Right lung (tissue), 10 donors: ENCODE measurements around the gene CKB. TPM values are rescaled to one million over a fixed set of nuclear protein-coding genes. Genes with fewer than 3 reads are reported as not detected.

Source experiments
- DNase-seq, 2 donors: peaks; one replicate each; pipeline ENCODE4 v3.0.0-alpha.2; 2013
- long read RNA-seq, 8 donors: transcript quantifications; one replicate each; lab custom pipeline, GENCODE V29; 2026
- polyA plus RNA-seq, 5 donors: library from polyadenylated mRNA; unstranded; fragments of 120-200 nt; gene quantifications; one replicate each; pipeline versions ENCODE4 v1.2.1 to v1.2.3, GENCODE V29; 2013; ENCODE audit warnings: inconsistent platforms in 1 of 5, low replicate concordance in 1 of 5; ENCODE audit not compliant: insufficient read length in 5 of 5, insufficient read depth in 1 of 5

The CKB gene
- 100 to 1,000 TPM; 127 to 392 (median 208) TPM for polyA plus RNA-seq
- long read RNA-seq, donor 1, transcript CKB-209 (3 exons, 803 nt): minor isoform, 32 of 235 reads
- long read RNA-seq, donor 1, transcript CKB-201 (8 exons, 1,709 nt): major isoform, 107 of 235 reads
- long read RNA-seq, donor 1, transcript CKB-202 (4 exons, 1,170 nt): minor isoform, 18 of 235 reads
- long read RNA-seq, donor 1, partial matches to known transcripts: 70 of 235 reads
- long read RNA-seq, donor 1, other reads (novel, unspliced or antisense): 0 of 235 reads
- long read RNA-seq, donor 2, transcript CKB-201 (8 exons, 1,709 nt): major isoform, 37 of 51 reads
- long read RNA-seq, donor 2, partial matches to known transcripts: 5 of 51 reads
- long read RNA-seq, donor 2, other reads (novel, unspliced or antisense): 0 of 51 reads
- long read RNA-seq, donor 3, transcript CKB-209 (3 exons, 803 nt): minor isoform, 16 of 186 reads
- long read RNA-seq, donor 3, transcript CKB-201 (8 exons, 1,709 nt): major isoform, 82 of 186 reads
- long read RNA-seq, donor 3, transcript CKB-210 (3 exons, 625 nt): minor isoform, 6 of 186 reads
- long read RNA-seq, donor 3, transcript CKB-202 (4 exons, 1,170 nt): minor isoform, 12 of 186 reads
- long read RNA-seq, donor 3, partial matches to known transcripts: 57 of 186 reads
- long read RNA-seq, donor 3, other reads (novel, unspliced or antisense): 6 of 186 reads
- long read RNA-seq, donor 4, transcript CKB-201 (8 exons, 1,709 nt): major isoform, 72 of 161 reads
- long read RNA-seq, donor 4, transcript CKB-209 (3 exons, 803 nt): minor isoform, 26 of 161 reads
- long read RNA-seq, donor 4, transcript CKB-202 (4 exons, 1,170 nt): minor isoform, 12 of 161 reads
- long read RNA-seq, donor 4, partial matches to known transcripts: 36 of 161 reads
- long read RNA-seq, donor 4, other reads (novel, unspliced or antisense): 7 of 161 reads
- long read RNA-seq, donor 5, transcript CKB-202 (4 exons, 1,170 nt): minor isoform, 7 of 158 reads
- long read RNA-seq, donor 5, transcript CKB-209 (3 exons, 803 nt): minor isoform, 27 of 158 reads
- long read RNA-seq, donor 5, transcript CKB-201 (8 exons, 1,709 nt): major isoform, 72 of 158 reads
- long read RNA-seq, donor 5, transcript CKB-210 (3 exons, 625 nt): minor isoform, 7 of 158 reads
- long read RNA-seq, donor 5, partial matches to known transcripts: 38 of 158 reads
- long read RNA-seq, donor 5, other reads (novel, unspliced or antisense): 0 of 158 reads
- long read RNA-seq, donor 6, transcript CKB-211 (3 exons, 270 nt): minor isoform, 9 of 318 reads
- long read RNA-seq, donor 6, transcript CKB-201 (8 exons, 1,709 nt): major isoform, 197 of 318 reads
- long read RNA-seq, donor 6, transcript CKB-209 (3 exons, 803 nt): minor isoform, 23 of 318 reads
- long read RNA-seq, donor 6, transcript CKB-202 (4 exons, 1,170 nt): minor isoform, 15 of 318 reads
- long read RNA-seq, donor 6, partial matches to known transcripts: 62 of 318 reads
- long read RNA-seq, donor 6, other reads (novel, unspliced or antisense): 0 of 318 reads
- long read RNA-seq, donor 7, transcript CKB-202 (4 exons, 1,170 nt): minor isoform, 7 of 117 reads
- long read RNA-seq, donor 7, transcript CKB-201 (8 exons, 1,709 nt): major isoform, 69 of 117 reads
- long read RNA-seq, donor 7, partial matches to known transcripts: 35 of 117 reads
- long read RNA-seq, donor 7, other reads (novel, unspliced or antisense): 0 of 117 reads
- long read RNA-seq, donor 8, transcript CKB-201 (8 exons, 1,709 nt): major isoform, 26 of 63 reads
- long read RNA-seq, donor 8, transcript CKB-202 (4 exons, 1,170 nt): minor isoform, 6 of 63 reads
- long read RNA-seq, donor 8, transcript CKB-209 (3 exons, 803 nt): minor isoform, 9 of 63 reads
- long read RNA-seq, donor 8, partial matches to known transcripts: 19 of 63 reads
- long read RNA-seq, donor 8, other reads (novel, unspliced or antisense): 0 of 63 reads

GRCh38 chr14:103522649-103523574 lies at the start of gene CKB:
Gene CKB, minus strand, starts transcription at chr14:103522830. Its CDS starts 337 bp downstream, at chr14:103522493.
- DNase-seq: no peak

GRCh38 chr14:103569408-103569807 lies 46.8 kb upstream of the CKB start:
- DNase-seq: no peak

- DNase-seq: no peak
These were observed 46.3 kb upstream of the CKB start for GRCh38 chr14:103568952-103569351.

- DNase-seq: no peak
These were observed 41.3 kb upstream of the CKB start for GRCh38 chr14:103563844-103564505.

GRCh38 chr14:103563226-103563620 lies 40.6 kb upstream of the CKB start:
- DNase-seq: no peak

GRCh38 chr14:103562429-103563225 lies 40.0 kb upstream of the CKB start, which contains the start of the genes BAG5 and COA8:
Gene BAG5, minus strand, starts transcription at chr14:103562657. Its CDS starts 1,493 bp downstream, at chr14:103561164.
Gene COA8, plus strand, starts transcription at chr14:103562960. Its CDS starts 42 bp downstream, at chr14:103563002.
- DNase-seq: peak; percentile 78 to 87

- DNase-seq: no peak
These were observed 39.5 kb upstream of the CKB start for GRCh38 chr14:103562179-103562428.

- no peak for DNase-seq
These were observed 39.0 kb upstream of the CKB start for GRCh38 chr14:103561381-103562178.

GRCh38 chr14:103560691-103561090 lies 38.1 kb upstream of the CKB start:
- no peak for DNase-seq

- DNase-seq: no peak
These were observed 37.1 kb upstream of the CKB start for GRCh38 chr14:103559766-103560165.

GRCh38 chr14:103558071-103558882 lies 35.6 kb upstream of the CKB start:
- no peak for DNase-seq

- no peak for DNase-seq
These were observed 34.5 kb upstream of the CKB start for GRCh38 chr14:103556946-103557758.

GRCh38 chr14:103555559-103556337 lies 33.1 kb upstream of the CKB start:
- no peak for DNase-seq

- no peak for DNase-seq
These were observed 30.2 kb upstream of the CKB start for GRCh38 chr14:103552846-103553210.
